Naive thymus-derived CD4-positive, alpha-beta T cell (primary cell): ENCODE measurements around the gene RHEBL1. TPM values are rescaled to one million over a fixed set of nuclear protein-coding genes. Genes with fewer than 3 reads are reported as not detected.

Experiments used
- ATAC-seq: fragments of 150-1000 bp; cut with Tn5 transposase; 2 replicates; pipeline ENCODE4 v1.10.0; 2021; ENCODE audit warnings: mild to moderate bottlenecking, moderate library complexity
- CTCF ChIA-PET: fragments of 350-600 bp; sonication (Branson Sonifier 250); formaldehyde crosslinking; loops from one replicate; lab custom pipeline; 2021; ENCODE audit warnings: antibody characterized with exemption; lab: Charles Lee
- POLR2A ChIA-PET: fragments of 350-600 bp; sonication (Branson Sonifier 250); formaldehyde crosslinking; loops from one replicate; lab custom pipeline; 2021; ENCODE audit warnings: antibody characterized with exemption, inconsistent platforms; lab: Charles Lee
- DNase-seq, 9 donors: peaks; one replicate each; pipeline versions ENCODE4 v3.0.0 to v3.0.0-alpha.2; 2020 to 2022; ENCODE audit warnings: mixed read lengths in 1 of 9
- H3K27ac ChIP-seq: one replicate; pipeline ENCODE4 v1.7.0; 2013; ENCODE audit warnings: mild to moderate bottlenecking, low read depth, low read length, moderate library complexity
- H3K27me3 ChIP-seq, 2 donors: one replicate each; pipeline ENCODE4 v1.7.0; 2013; ENCODE audit warnings: low read length in 2 of 2, mild to moderate bottlenecking in 2 of 2, moderate library complexity in 2 of 2; ENCODE audit not compliant: control insufficient read depth in 2 of 2, insufficient read depth in 2 of 2
- H3K36me3 ChIP-seq, 3 experiments: 1 replicate in 2 of 3; 2 replicates in 1 of 3; pipeline ENCODE4 v1.7.0; 2013; ENCODE audit warnings: low read length in 3 of 3, mild to moderate bottlenecking in 3 of 3, moderate library complexity in 1 of 3; ENCODE audit not compliant: insufficient read depth in 3 of 3, control insufficient read depth in 2 of 3
- H3K4me1 ChIP-seq, 2 donors: one replicate each; pipeline ENCODE4 v1.7.0; 2013; ENCODE audit warnings: low read length in 2 of 2, mild to moderate bottlenecking in 2 of 2, moderate library complexity in 1 of 2; ENCODE audit not compliant: control insufficient read depth in 2 of 2, insufficient read depth in 2 of 2
- H3K4me3 ChIP-seq: 2 replicates; pipeline ENCODE4 v1.7.0; 2013; ENCODE audit warnings: mild to moderate bottlenecking, low read length
- H3K9me3 ChIP-seq, 3 experiments: 1 replicate in 2 of 3; 2 replicates in 1 of 3; pipeline ENCODE4 v1.7.0; 2013; ENCODE audit warnings: low read length in 3 of 3; ENCODE audit not compliant: control insufficient read depth in 2 of 3
- H3K27ac Mint-ChIP-seq, 9 donors: one replicate each; pipeline ENCODE4 v1.8.0; 2020 to 2022; ENCODE audit warnings: mixed read lengths in 9 of 9, mild to moderate bottlenecking in 8 of 9, moderate library complexity in 5 of 9, inconsistent platforms in 2 of 9
- H3K27me3 Mint-ChIP-seq, 5 donors: one replicate each; pipeline ENCODE4 v1.8.0; 2021 to 2022; ENCODE audit warnings: mixed read lengths in 5 of 5, mild to moderate bottlenecking in 1 of 5
- H3K36me3 Mint-ChIP-seq, 5 donors: one replicate each; pipeline ENCODE4 v1.8.0; 2020 to 2022; ENCODE audit warnings: mixed read lengths in 5 of 5, mild to moderate bottlenecking in 3 of 5, inconsistent platforms in 1 of 5
- H3K4me1 Mint-ChIP-seq, 7 donors: one replicate each; pipeline ENCODE4 v1.8.0; 2020 to 2022; ENCODE audit warnings: mixed read lengths in 7 of 7, mild to moderate bottlenecking in 3 of 7, inconsistent platforms in 1 of 7
- H3K4me3 Mint-ChIP-seq, 10 donors: one replicate each; pipeline ENCODE4 v1.8.0; 2020 to 2022; ENCODE audit warnings: mild to moderate bottlenecking in 10 of 10, mixed read lengths in 10 of 10, moderate library complexity in 6 of 10, inconsistent platforms in 2 of 10
- H3K9me3 Mint-ChIP-seq, 11 donors: one replicate each; pipeline ENCODE4 v1.8.0; 2020 to 2022; ENCODE audit warnings: mixed read lengths in 11 of 11, mild to moderate bottlenecking in 4 of 11, inconsistent platforms in 1 of 11, moderate library complexity in 1 of 11
- intact Hi-C, 2 donors: fragments of 100-400 bp; cut with micrococcal nuclease; formaldehyde crosslinking; loops; one replicate each; pipeline ENCODE4 v1.15.1; 2023
- polyA plus RNA-seq, 2 donors: library from polyadenylated mRNA; unstranded; fragments of 300-500 nt; fragmentation: Illumina TruSeq; gene quantifications; one replicate each; pipeline ENCODE4 v1.2.3, GENCODE V29; 2021
- total RNA-seq, 6 experiments: library from RNA in 5 of 6; stranded (reverse) in 5 of 6; gene quantifications; 1 replicate in 5 of 6; 2 replicates in 1 of 6; pipeline ENCODE4 v1.2.3 and lab custom pipeline; 2021 to 2026

The RHEBL1 gene
- total and polyA plus RNA-seq, 7 experiments from 2014 or later: 1.8 to 9.4 (median 3.3) TPM

- POLR2A ChIA-PET: no interaction called here
Measured at GRCh38 chr12:49041881-49042484, 27.8 kb downstream of the RHEBL1 start.

GRCh38 chr12:49041036-49041880 is 28.5 kb downstream of the RHEBL1 start:
- no peaks in the 10 kb centered on the region for H3K27me3 Mint-ChIP-seq
- no peak overlapping the region for H3K27ac ChIP-seq
- ATAC-seq: no peak
- no peaks in the 10 kb centered on the region for H3K27me3 ChIP-seq
- no peak overlapping the region for H3K4me3 ChIP-seq
- no peak for DNase-seq
- peaks cover 0 to 10% (median 4%) of the 10 kb centered on the region in 7 donors for H3K4me1 Mint-ChIP-seq
- no peaks in the 10 kb centered on the region for H3K9me3 Mint-ChIP-seq
- POLR2A ChIA-PET: no interaction called here
- no peak overlapping the region for H3K4me3 Mint-ChIP-seq
- peaks cover 47 to 98% (median 52%) of the 10 kb centered on the region in 3 experiments for H3K36me3 ChIP-seq
- no peak overlapping the region for H3K27ac Mint-ChIP-seq
- peaks cover 3 to 51% (median 16%) of the 10 kb centered on the region in 5 donors for H3K36me3 Mint-ChIP-seq
- CTCF ChIA-PET: interaction anchor here (1.1 kb wide), 2 partner anchors 44 to 207 kb away, joined by 3 read pairs; no protein-coding TSS in a partner anchor
- peaks cover 0 to 9% of the 10 kb centered on the region in 2 donors for H3K4me1 ChIP-seq
- H3K9me3 ChIP-seq: no peaks in the 10 kb centered on the region
- intact Hi-C loops: no loop called here

More at GRCh38 chr12:49041881-49042484, 27.8 kb downstream of the RHEBL1 start:
- Histone ChIP-seq H3K27me3 (no peaks in the 10 kb centered on the region), H3K4me3 (no peak overlapping the region), H3K27ac (no peak overlapping the region), H3K9me3 (no peaks in the 10 kb centered on the region), H3K36me3 (peaks cover 47 to 100% (median 50%) of the 10 kb centered on the region in 3 experiments), H3K4me1 (peaks cover 0 to 9% of the 10 kb centered on the region in 2 donors)
- Mint-ChIP-seq H3K27me3 (no peaks in the 10 kb centered on the region), H3K36me3 (peaks cover 6 to 47% (median 15%) of the 10 kb centered on the region in 5 donors), H3K27ac (no peak overlapping the region), H3K4me3 (no peak overlapping the region), H3K4me1 (peaks cover 0 to 10% (median 4%) of the 10 kb centered on the region in 7 donors), H3K9me3 (no peaks in the 10 kb centered on the region)
- no peak for ATAC-seq
- CTCF ChIA-PET: interaction anchor here (0.5 to 1.1 kb wide), 3 partner anchors 45 to 289 kb away, joined by 3 to 4 read pairs (median 3); no protein-coding TSS in a partner anchor
- no peak for DNase-seq
- intact Hi-C loops: no loop called here

- peak overlapping the region in 1 of 9 donors; percentile 76 for H3K27ac Mint-ChIP-seq
- peaks cover 0 to 9% of the 10 kb centered on the region in 2 donors for H3K4me1 ChIP-seq
- no peak overlapping the region for H3K27ac ChIP-seq
- H3K4me3 ChIP-seq: no peak overlapping the region
- DNase-seq (no peak), ATAC-seq (no peak)
- H3K4me3 Mint-ChIP-seq: no peak overlapping the region
- peaks cover 0 to 10% (median 4%) of the 10 kb centered on the region in 7 donors for H3K4me1 Mint-ChIP-seq
- POLR2A ChIA-PET: no interaction called here
- no peaks in the 10 kb centered on the region for H3K9me3 Mint-ChIP-seq
- CTCF ChIA-PET: no interaction called here
- intact Hi-C loops: no loop called here
- peaks cover 46 to 94% (median 47%) of the 10 kb centered on the region in 3 experiments for H3K36me3 ChIP-seq
- no peaks in the 10 kb centered on the region for H3K27me3 ChIP-seq
- no peaks in the 10 kb centered on the region for H3K9me3 ChIP-seq
- H3K27me3 Mint-ChIP-seq: no peaks in the 10 kb centered on the region
- peaks cover 3 to 44% (median 16%) of the 10 kb centered on the region in 5 donors for H3K36me3 Mint-ChIP-seq
Measured at GRCh38 chr12:49040364-49040855, 29.4 kb downstream of the RHEBL1 start.

- H3K4me1 Mint-ChIP-seq: peaks cover 0 to 9% (median 4%) of the 10 kb centered on the region in 7 donors
- peaks cover 1 to 39% (median 16%) of the 10 kb centered on the region in 5 donors for H3K36me3 Mint-ChIP-seq
- no peak for DNase-seq
- no peaks in the 10 kb centered on the region for H3K9me3 ChIP-seq
- no peak for ATAC-seq
- peaks cover 40 to 94% (median 43%) of the 10 kb centered on the region in 3 experiments for H3K36me3 ChIP-seq
- H3K27ac ChIP-seq: no peak overlapping the region
- no peaks in the 10 kb centered on the region for H3K9me3 Mint-ChIP-seq
- ChIA-PET CTCF (no interaction called here), POLR2A (no interaction called here)
- H3K27me3 Mint-ChIP-seq: no peaks in the 10 kb centered on the region
- H3K27ac Mint-ChIP-seq: peak overlapping the region in 1 of 9 donors; percentile 86
- intact Hi-C loops: no loop called here
- H3K4me3 ChIP-seq: no peak overlapping the region
- peaks cover 0 to 6% of the 10 kb centered on the region in 2 donors for H3K4me1 ChIP-seq
- no peaks in the 10 kb centered on the region for H3K27me3 ChIP-seq
- H3K4me3 Mint-ChIP-seq: no peak overlapping the region
Measured at GRCh38 chr12:49039421-49040363, 30.1 kb downstream of the RHEBL1 start.

GRCh38 chr12:49038291-49038955 is 31.4 kb downstream of the RHEBL1 start:
- ATAC-seq: no peak
- no peaks in the 10 kb centered on the region for H3K9me3 Mint-ChIP-seq
- Histone ChIP-seq H3K27me3 (no peaks in the 10 kb centered on the region), H3K27ac (no peak overlapping the region), H3K4me1 (no peaks in the 10 kb centered on the region), H3K36me3 (peaks cover 33 to 94% (median 37%) of the 10 kb centered on the region in 3 experiments), H3K9me3 (no peaks in the 10 kb centered on the region), H3K4me3 (no peak overlapping the region)
- intact Hi-C loops: no loop called here
- H3K4me1 Mint-ChIP-seq: peaks cover 0 to 3% (median 0%) of the 10 kb centered on the region in 7 donors
- ChIA-PET POLR2A (no interaction called here), CTCF (no interaction called here)
- no peak overlapping the region for H3K4me3 Mint-ChIP-seq
- DNase-seq: no peak
- H3K27ac Mint-ChIP-seq: peak overlapping the region in 1 of 9 donors; percentile 47
- no peaks in the 10 kb centered on the region for H3K27me3 Mint-ChIP-seq
- H3K36me3 Mint-ChIP-seq: peaks cover 0 to 32% (median 12%) of the 10 kb centered on the region in 5 donors
